Brain microvascular endothelial cell (primary cell): ENCODE measurements around the gene MAML2.

Experiments
- DNase-seq: peaks from one replicate; pipeline ENCODE4 v3.0.0-alpha.2; 2020
- H3K27ac ChIP-seq: fragments of 250-450 bp; sonication (Bioruptor Pico); 2 replicates; pipeline ENCODE4 v1.5.1; 2020; ENCODE audit warnings: mild to moderate bottlenecking, moderate library complexity
- H3K27me3 ChIP-seq: fragments of 250-450 bp; sonication (Bioruptor Pico); replicated peaks from 2 replicates; pipeline ENCODE4 v1.5.1; 2020; ENCODE audit warnings: mild to moderate bottlenecking
- H3K36me3 ChIP-seq: fragments of 250-450 bp; sonication (Bioruptor Pico); replicated peaks from 2 replicates; pipeline ENCODE4 v1.5.1; 2020; ENCODE audit warnings: mild to moderate bottlenecking
- H3K4me3 ChIP-seq: 2 replicates; pipeline ENCODE4 v1.5.1; 2011; ENCODE audit warnings: low read depth, mild to moderate bottlenecking, control low read depth, low read length, moderate library complexity
- in situ Hi-C: cut with HindIII; loops from 2 replicates; pipeline ENCODE4 v1.10.0; 2017; ENCODE audit warnings: low sequenced_read_pairs, low pct_ligation_motif_present
- TF ChIP-seq, protein P1 (sequence below): IDR thresholded peaks from 2 replicates; pipeline ENCODE4 v1.5.1; 2011; ENCODE audit warnings: low read depth, mild to moderate bottlenecking, moderate library complexity, low read length, control low read depth, inconsistent platforms; ENCODE audit errors: missing control alignments

Gene MAML2

DNA sequence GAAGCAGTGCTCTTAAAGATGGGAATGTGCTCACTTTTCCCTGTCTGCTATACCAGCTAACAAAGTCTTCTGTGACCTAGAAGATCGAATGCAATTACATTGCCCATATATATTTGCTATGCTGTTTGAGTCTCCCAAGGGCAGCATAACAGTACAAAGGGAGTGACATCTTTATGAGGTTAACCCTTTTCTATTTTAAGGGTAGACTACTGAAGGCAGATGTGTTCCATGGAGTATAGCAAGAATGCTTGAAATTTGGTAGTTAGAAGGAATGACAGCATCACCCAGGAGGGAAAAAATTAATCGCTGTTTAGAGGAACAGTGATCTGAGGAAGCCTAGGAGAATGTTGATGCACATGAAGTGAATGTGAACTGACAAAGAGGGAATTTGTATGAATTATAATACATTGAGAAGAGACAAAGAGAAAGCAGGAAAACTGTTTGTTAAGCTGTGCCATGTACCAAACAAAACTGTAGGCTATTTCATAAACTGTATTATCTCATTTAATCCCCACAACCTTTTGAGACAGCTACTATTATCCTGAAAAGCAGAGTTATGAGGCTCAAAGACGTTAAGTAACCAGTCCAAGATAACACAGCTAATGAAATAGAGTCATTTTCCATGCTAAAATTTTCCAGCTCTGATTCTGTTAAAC is 13.0 kb downstream of the MAML2 start:
- in situ Hi-C loops, result no loop called here
- TF ChIP-seq, protein P1, sequence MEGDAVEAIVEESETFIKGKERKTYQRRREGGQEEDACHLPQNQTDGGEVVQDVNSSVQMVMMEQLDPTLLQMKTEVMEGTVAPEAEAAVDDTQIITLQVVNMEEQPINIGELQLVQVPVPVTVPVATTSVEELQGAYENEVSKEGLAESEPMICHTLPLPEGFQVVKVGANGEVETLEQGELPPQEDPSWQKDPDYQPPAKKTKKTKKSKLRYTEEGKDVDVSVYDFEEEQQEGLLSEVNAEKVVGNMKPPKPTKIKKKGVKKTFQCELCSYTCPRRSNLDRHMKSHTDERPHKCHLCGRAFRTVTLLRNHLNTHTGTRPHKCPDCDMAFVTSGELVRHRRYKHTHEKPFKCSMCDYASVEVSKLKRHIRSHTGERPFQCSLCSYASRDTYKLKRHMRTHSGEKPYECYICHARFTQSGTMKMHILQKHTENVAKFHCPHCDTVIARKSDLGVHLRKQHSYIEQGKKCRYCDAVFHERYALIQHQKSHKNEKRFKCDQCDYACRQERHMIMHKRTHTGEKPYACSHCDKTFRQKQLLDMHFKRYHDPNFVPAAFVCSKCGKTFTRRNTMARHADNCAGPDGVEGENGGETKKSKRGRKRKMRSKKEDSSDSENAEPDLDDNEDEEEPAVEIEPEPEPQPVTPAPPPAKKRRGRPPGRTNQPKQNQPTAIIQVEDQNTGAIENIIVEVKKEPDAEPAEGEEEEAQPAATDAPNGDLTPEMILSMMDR, result no peak
- no peak for DNase-seq
- peaks cover 8% of the 10 kb centered on the region for H3K36me3 ChIP-seq
- peak overlapping the region; percentile 54 for H3K27ac ChIP-seq
- H3K4me3 ChIP-seq, result no peak overlapping the region
- H3K27me3 ChIP-seq, result no peaks in the 10 kb centered on the region

GRCh38 chr11:96329419-96329818 is 13.6 kb downstream of the MAML2 start:
- DNase-seq, result no peak
- in situ Hi-C loops, result no loop called here
- H3K27me3 ChIP-seq, result no peaks in the 10 kb centered on the region
- H3K4me3 ChIP-seq, result no peak overlapping the region
- peaks cover 4% of the 10 kb centered on the region for H3K36me3 ChIP-seq
- TF ChIP-seq, protein P1, result no peak
- H3K27ac ChIP-seq, result peak overlapping the region; percentile 54

DNA sequence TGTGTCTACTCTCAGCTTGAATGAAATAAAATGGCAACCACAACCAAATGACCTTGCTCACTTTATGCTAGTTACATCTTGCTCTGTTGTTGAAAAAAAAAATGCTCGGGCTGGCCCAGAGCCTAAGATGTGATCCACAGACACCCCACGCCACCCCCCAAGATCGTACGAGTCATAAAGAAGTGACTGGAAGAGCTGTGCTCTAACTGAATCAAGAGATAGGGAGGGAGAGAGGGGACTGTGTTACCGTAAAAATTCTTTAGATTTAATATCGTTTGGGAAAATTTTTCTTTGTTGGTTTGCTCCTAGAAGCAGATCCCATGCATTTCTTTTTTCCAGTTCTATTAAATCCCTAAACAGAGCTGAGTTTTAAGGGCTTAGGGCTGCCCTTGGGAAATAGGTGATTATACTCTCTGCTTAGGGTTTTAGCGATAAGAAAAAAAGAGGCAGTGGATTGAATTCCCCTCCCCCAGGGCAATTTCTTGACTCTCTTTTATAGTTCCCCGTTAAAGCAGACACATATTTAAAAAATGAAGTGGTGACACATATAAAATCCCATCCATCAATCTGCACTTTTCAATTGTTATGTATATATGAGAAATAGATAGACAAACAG is 14.5 kb downstream of the MAML2 start:
- DNase-seq, result peak; percentile 53
- in situ Hi-C loops, result no loop called here
- H3K4me3 ChIP-seq, result no peak overlapping the region
- peaks cover 3% of the 10 kb centered on the region for H3K36me3 ChIP-seq
- peak overlapping the region; percentile 54 for H3K27ac ChIP-seq
- no peaks in the 10 kb centered on the region for H3K27me3 ChIP-seq
- TF ChIP-seq, protein P1, result no peak

DNA sequence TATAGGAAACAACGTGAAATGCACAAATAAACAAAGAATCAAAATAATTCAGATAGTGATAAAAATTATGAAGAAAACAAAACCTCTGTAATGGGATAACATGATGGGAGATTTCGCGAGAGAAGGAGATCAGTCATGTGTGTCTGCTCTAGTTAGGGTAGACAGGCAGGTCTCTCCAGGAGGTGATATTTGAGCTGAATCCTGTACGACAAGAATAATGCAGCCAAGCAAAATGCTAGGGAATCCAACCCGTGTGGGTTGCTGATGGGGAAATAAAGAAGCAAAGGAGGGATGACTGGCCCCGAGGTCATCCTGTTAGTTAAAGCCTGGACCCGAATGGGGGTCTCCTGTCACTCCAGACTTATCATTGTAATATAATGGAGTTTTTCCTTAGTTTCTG is 16.0 kb downstream of the MAML2 start:
- H3K36me3 ChIP-seq, result peaks cover 3% of the 10 kb centered on the region
- DNase-seq, result no peak
- H3K27ac ChIP-seq, result no peak overlapping the region
- in situ Hi-C loops, result no loop called here
- TF ChIP-seq, protein P1, result no peak
- H3K4me3 ChIP-seq, result no peak overlapping the region
- H3K27me3 ChIP-seq, result no peaks in the 10 kb centered on the region

DNA sequence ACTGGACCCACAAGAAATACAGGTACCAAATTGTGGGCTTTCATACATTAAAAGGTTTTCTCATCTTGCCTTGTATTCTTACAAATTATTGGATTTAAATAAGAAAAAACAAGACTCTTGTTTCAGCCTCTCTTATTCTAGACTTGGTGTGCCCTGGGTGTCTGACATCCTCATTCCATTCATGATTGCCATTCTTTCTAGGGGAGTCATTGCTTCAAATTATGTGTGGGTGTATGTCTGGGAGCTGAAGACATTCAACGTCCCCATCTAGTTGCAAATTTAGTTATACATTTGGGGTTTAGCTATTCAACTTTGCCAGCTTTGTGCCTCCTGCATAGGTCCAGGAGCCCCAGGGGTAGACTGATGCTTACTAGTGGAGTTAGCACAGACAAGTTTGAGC is 18.1 kb downstream of the MAML2 start:
- in situ Hi-C loops, result no loop called here
- peaks cover 3% of the 10 kb centered on the region for H3K36me3 ChIP-seq
- H3K27ac ChIP-seq, result peak overlapping the region; percentile 81
- H3K4me3 ChIP-seq, result no peak overlapping the region
- H3K27me3 ChIP-seq, result no peaks in the 10 kb centered on the region
- TF ChIP-seq, protein P1, result no peak
- peak; percentile 77 for DNase-seq

DNA sequence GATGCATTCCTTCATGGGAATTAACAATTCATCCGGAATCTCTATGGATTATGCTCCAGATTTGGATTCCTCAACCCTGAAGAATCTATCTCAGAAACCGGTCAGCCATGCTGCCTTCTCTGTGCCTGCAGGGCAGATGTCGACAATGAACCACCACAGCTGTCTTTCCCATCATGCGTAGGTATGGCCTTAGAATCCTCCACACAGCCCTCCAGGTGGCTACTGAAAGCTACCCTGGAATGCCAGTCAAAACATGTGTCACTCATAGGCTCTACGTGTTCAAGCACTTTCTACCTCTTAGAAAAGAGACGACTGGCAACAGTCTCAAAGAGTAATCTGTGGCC is 19.4 kb downstream of the MAML2 start:
- in situ Hi-C loops, result no loop called here
- DNase-seq, result no peak
- Histone ChIP-seq H3K27ac (peak overlapping the region; percentile 81), H3K36me3 (peaks cover 3% of the 10 kb centered on the region), H3K27me3 (no peaks in the 10 kb centered on the region), H3K4me3 (no peak overlapping the region)
- TF ChIP-seq, protein P1, result no peak
